Right lobe of liver (tissue), 6 donors: ENCODE data around the gene CHMP4A. TPM values are rescaled to one million over a fixed set of nuclear protein-coding genes. Genes with fewer than 3 reads are reported as not detected.
A peak's percentile ranks its signal among the peaks of the same experiment; 100 is the strongest.

Experiments used
- ATAC-seq, 4 donors: fragments of 200-7000 bp; cut with Tn5 transposase; one replicate each; pipeline ENCODE4 v1.9.1; 2020; ENCODE audit warnings: mild to moderate bottlenecking in 4 of 4, moderate library complexity in 4 of 4
- DNase-seq, 3 donors: peaks; one replicate each; pipeline ENCODE4 v3.0.0-alpha.2; 2020
- H3K27ac ChIP-seq, 3 donors: fragments of 200-600 bp; one replicate each; pipeline ENCODE4 v1.8.0; 2022
- H3K27me3 ChIP-seq, 2 donors: fragments of 200-600 bp; one replicate each; pipeline ENCODE4 v1.8.0; 2022
- H3K36me3 ChIP-seq, 4 donors: fragments of 200-600 bp; sonication (generic) in 1 of 4; one replicate each; pipeline versions ENCODE4 v1.5.1 to v1.8.0; 2017 to 2022; ENCODE audit warnings: control low read depth in 1 of 4
- H3K4me1 ChIP-seq, 4 donors: fragments of 200-600 bp; sonication (generic) in 1 of 4; one replicate each; pipeline versions ENCODE4 v1.5.1 to v1.8.0; 2017 to 2022; ENCODE audit warnings: control low read depth in 1 of 4
- H3K4me3 ChIP-seq, 3 donors: fragments of 200-600 bp; one replicate each; pipeline ENCODE4 v1.8.0; 2022
- H3K9me3 ChIP-seq, 4 donors: fragments of 200-600 bp; sonication (generic) in 1 of 4; one replicate each; pipeline versions ENCODE4 v1.5.1 to v1.8.0; 2017 to 2022; ENCODE audit warnings: control low read depth in 1 of 4
- POLR2A ChIP-seq: fragments of 450-650 bp; IDR thresholded peaks from one replicate; pipeline ENCODE4 v1.6.1; 2017; ENCODE audit warnings: antibody characterized with exemption, mild to moderate bottlenecking
- WGBS: methylation state at CpG from one replicate; pipeline ENCODE4 v1.1.6; 2018; ENCODE audit warnings: low coverage, low lambda C conversion rate; ENCODE audit not compliant: insufficient coverage; ENCODE audit errors: missing lambda C conversion rate; 5-methylcytosine and 5-hydroxymethylcytosine counted together
- intact Hi-C, 2 donors: fragments of 100-400 bp; cut with DNase I; formaldehyde crosslinking; loops; one replicate each; pipeline versions ENCODE4 v1.11.2 to v1.14.1; 2022
- total RNA-seq, 6 experiments: library from RNA; depleted of rRNA in 2 of 6; stranded (reverse); fragments of >200 nt in 2 of 6; fragmentation: NEBNext Ultra II Directional in 3 of 6; extraction: Animal tissue kit (Norgen Biotek cat#: 25700) in 3 of 6; gene quantifications; one replicate each; pipeline versions ENCODE4 v1.1.0 to v1.2.4, GENCODE V29; 2016 to 2023
- TF ChIP-seq, protein P1 (sequence below), 4 donors: fragments of 200-600 bp in 3 of 4; fragments of 450-650 bp in 1 of 4; IDR thresholded peaks; one replicate each; pipeline versions ENCODE4 v1.5.1 to v1.8.0; 2016 to 2022; ENCODE audit warnings: antibody characterized with exemption in 4 of 4, mild to moderate bottlenecking in 2 of 4
- donor health status: DM: no; HTN: yes; CAD: no.
- donor health status: DM: no; HTN: no; CAD: no.
- donor health status: DM: no; HTN: no; CAD: no.
- donor health status: DM: no; HTN: yes; CAD: no.
- donor health status: DM: no; HTN: yes; CAD: no.

Gene CHMP4A
- total RNA-seq, 6 experiments from 2014 or later: 11.9 to 28.9 (median 17.1) TPM

DNA sequence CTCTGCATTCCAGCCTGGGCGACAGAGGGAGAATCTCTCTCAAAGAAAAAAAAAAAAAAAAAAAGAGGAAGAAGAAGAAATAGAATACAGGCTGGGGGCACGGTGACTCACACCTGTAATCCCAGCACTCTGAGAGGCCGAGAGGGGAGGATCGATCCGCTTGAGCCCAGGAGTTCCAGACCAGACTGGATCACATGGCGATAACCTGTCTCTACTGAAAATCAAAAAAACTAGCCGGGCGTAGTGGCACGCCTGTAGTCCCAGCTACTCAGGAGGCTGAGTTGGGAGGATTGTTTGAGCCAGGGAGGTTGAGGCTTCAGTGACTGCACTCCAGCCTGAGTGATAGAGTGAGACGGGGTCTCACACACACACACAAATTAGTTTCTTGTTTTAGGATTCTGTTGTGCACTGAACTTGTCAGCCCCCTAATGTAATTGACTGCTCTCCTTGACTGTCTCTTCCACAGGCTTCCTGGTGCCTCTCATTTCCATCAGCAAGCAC is 30.1 kb upstream of the CHMP4A start:
- Histone ChIP-seq H3K27me3 (no peaks in the 10 kb centered on the region), H3K36me3 (peaks cover 0 to 27% (median 10%) of the 10 kb centered on the region in 4 donors), H3K27ac (peak overlapping the region; percentile 93 to 100 (median 94)), H3K4me3 (peak overlapping the region; percentile 66 to 86 (median 73)), H3K9me3 (no peaks in the 10 kb centered on the region), H3K4me1 (peaks cover 0 to 19% (median 0%) of the 10 kb centered on the region in 4 donors)
- ATAC-seq: peak in 1 of 4 donors; percentile 0
- 37% methylated on average over 5 of the region's 10 CpGs for WGBS
- peak in 1 of 3 donors; percentile 47 for DNase-seq
- intact Hi-C loops: loop anchor here (5.0 to 10.0 kb wide), 2 partner anchors 51 to 54 kb away; partner anchors contain the start of genes DHRS1 (in 2 of the 2) and NOP9 (in 2 of the 2)
- TF ChIP-seq, protein P1, sequence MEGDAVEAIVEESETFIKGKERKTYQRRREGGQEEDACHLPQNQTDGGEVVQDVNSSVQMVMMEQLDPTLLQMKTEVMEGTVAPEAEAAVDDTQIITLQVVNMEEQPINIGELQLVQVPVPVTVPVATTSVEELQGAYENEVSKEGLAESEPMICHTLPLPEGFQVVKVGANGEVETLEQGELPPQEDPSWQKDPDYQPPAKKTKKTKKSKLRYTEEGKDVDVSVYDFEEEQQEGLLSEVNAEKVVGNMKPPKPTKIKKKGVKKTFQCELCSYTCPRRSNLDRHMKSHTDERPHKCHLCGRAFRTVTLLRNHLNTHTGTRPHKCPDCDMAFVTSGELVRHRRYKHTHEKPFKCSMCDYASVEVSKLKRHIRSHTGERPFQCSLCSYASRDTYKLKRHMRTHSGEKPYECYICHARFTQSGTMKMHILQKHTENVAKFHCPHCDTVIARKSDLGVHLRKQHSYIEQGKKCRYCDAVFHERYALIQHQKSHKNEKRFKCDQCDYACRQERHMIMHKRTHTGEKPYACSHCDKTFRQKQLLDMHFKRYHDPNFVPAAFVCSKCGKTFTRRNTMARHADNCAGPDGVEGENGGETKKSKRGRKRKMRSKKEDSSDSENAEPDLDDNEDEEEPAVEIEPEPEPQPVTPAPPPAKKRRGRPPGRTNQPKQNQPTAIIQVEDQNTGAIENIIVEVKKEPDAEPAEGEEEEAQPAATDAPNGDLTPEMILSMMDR (IDR thresholded peaks at IDR 0.05): no peak
- no peak for TF ChIP-seq POLR2A

DNA sequence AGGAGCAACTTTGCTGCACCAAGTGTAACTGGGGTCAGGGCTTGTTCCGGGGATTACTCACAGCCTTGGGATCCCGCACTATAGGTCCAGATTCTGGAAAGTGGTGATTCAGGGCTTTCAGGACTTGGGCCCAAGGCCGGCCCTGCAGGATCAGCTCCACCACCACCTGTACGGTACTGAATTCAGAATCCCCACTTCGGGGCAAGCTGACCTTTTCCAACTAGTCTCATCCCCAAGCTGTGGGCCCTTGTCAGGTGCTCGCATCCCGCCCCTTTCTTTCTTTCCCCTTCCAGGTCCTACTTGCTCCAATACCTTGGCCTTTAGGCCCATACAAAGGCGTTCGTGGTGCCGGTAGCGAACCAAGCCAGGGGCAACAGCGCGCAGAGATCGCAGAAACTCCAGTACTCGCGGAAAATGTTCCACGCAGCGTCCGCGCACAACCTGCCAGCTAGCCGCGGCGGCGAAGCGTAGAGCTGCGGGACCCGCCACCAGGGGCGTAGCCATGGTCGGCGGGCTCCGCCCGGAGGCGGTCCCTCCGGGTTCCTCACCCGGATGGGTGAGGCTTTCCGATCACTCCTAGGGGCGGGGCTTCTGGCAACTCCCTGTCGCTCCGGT is 28.6 kb upstream of the CHMP4A start:
- Histone ChIP-seq H3K27me3 (no peaks in the 10 kb centered on the region), H3K4me3 (peak overlapping the region; percentile 66 to 86 (median 73)), H3K27ac (peak overlapping the region; percentile 93 to 100 (median 94)), H3K9me3 (no peaks in the 10 kb centered on the region), H3K4me1 (peaks cover 0 to 19% (median 0%) of the 10 kb centered on the region in 4 donors), H3K36me3 (peaks cover 4 to 41% (median 13%) of the 10 kb centered on the region in 4 donors)
- peak; percentile 91 to 96 (median 92) for ATAC-seq
- TF ChIP-seq, protein P1 (IDR thresholded peaks at IDR 0.05): peak; percentile 59 to 80 (median 64)
- TF ChIP-seq POLR2A: no peak
- peak; percentile 96 for DNase-seq
- intact Hi-C loops: loop anchor here (5.0 to 10.0 kb wide), 2 partner anchors 53 to 55 kb away; partner anchors contain the start of genes DHRS1 (in 2 of the 2) and NOP9 (in 2 of the 2)
- WGBS: under 1% methylated on average over 30 of the region's 39 CpGs

DNA sequence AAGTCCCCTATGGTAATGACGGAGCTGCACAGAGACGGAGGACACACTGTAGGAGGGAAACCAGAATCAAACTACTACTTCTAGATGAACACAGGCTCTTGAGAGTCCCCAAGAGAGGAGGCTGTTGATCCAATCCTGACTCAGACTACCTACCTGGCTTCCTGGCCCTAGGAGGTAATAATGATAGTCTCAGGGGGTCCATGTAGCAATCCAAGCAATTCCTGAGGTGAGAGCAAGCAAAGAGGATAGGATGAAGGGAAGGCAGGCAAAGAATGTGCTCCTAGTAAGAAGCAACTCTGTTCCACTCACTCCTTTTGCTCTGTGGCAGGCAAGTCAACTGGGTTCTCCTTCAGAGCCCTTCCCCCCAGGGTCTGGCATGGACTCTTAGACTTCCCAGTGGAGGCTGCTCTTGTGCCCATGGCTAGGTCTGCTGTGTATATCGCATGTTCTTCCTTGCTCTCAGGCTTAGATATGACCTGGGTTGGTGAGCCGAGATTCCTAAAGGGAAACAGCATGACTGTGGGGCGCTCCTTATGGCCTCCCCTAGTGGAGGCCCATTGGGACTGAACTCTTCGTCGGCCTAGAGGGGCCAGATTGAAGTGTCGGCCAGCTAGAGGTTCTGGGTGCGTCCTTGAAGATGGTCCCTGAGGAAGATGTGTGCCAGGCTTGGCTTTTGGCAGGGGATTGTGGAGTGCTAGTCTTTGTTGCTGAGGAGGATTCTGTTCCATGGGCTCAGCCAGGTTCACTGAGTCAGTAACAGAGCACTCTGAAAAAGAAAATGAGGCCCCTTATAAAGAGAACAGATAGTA is 27.0 kb upstream of the CHMP4A start:
- no peaks in the 10 kb centered on the region for H3K9me3 ChIP-seq
- DNase-seq (peak in 1 of 3 donors; percentile 37), ATAC-seq (no peak)
- intact Hi-C loops: loop anchor here (5.0 to 10.0 kb wide), 2 partner anchors 54 to 57 kb away; partner anchors contain the start of genes DHRS1 (in 2 of the 2) and NOP9 (in 2 of the 2)
- H3K4me1 ChIP-seq: peaks cover 0 to 19% (median 0%) of the 10 kb centered on the region in 4 donors
- 94% methylated on average over 2 of the region's 9 CpGs for WGBS
- H3K36me3 ChIP-seq: peaks cover 4 to 56% (median 22%) of the 10 kb centered on the region in 4 donors
- H3K4me3 ChIP-seq: no peak overlapping the region
- H3K27ac ChIP-seq: no peak overlapping the region
- TF ChIP-seq POLR2A: no peak
- TF ChIP-seq, protein P1 (IDR thresholded peaks at IDR 0.05): no peak
- no peaks in the 10 kb centered on the region for H3K27me3 ChIP-seq

DNA sequence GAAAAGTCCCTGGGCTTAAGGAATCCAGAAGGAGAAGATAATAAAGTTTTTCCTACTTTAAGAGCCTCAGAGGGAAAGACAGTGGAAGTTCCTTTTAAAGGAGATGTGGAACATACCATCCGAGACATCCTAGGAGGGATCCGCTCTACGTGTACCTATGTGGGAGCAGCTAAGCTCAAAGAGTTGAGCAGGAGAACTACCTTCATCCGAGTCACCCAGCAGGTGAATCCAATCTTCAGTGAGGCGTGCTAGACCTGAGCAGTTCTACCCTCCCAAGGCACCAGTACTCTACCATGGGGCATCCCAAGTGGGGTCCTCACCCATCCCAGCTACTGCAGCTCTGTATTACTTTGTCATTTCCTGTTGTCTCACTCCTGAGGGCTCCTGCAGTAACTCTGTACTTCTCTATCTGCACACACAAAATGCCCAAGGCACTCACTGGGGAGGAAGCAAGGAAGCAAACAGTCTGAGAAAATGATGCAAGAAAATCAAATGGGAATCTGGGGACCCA is 25.3 kb upstream of the CHMP4A start:
- no CpG with 5 or more reads among the region's 5 CpGs for WGBS
- Histone ChIP-seq H3K27ac (no peak overlapping the region), H3K36me3 (peaks cover 4 to 56% (median 23%) of the 10 kb centered on the region in 4 donors), H3K27me3 (no peaks in the 10 kb centered on the region), H3K4me1 (peaks cover 0 to 30% (median 3%) of the 10 kb centered on the region in 4 donors), H3K4me3 (no peak overlapping the region), H3K9me3 (no peaks in the 10 kb centered on the region)
- DNase-seq (peak in 1 of 3 donors; percentile 22), ATAC-seq (no peak)
- intact Hi-C loops: no loop called here
- TF ChIP-seq, protein P1 (IDR thresholded peaks at IDR 0.05): no peak
- TF ChIP-seq POLR2A: no peak
